GM19395 (cell line): Measurements from ENCODE around the gene LDLRAD4.
"Not testable (repeated sequence)": the region's sequence is repeated elsewhere in the genome, so short reads cannot be mapped to it uniquely, and the experiment has no call there.

Experiments used
- ATAC-seq: cut with Tn5 transposase; IDR thresholded peaks from one replicate; pipeline ENCODE4 v1.9.1; 2021; ENCODE audit warnings: mild to moderate bottlenecking, moderate library complexity; ENCODE audit not compliant: unreplicated experiment

The LDLRAD4 gene

GRCh38 chr18:13245481-13246000 lies 27.0 kb downstream of the LDLRAD4 start:
- no peak for ATAC-seq

- ATAC-seq = no peak
Measured at GRCh38 chr18:13246121-13246520, 27.6 kb downstream of the LDLRAD4 start.

GRCh38 chr18:13246591-13246990 lies 28.0 kb downstream of the LDLRAD4 start:
- ATAC-seq = no peak

GRCh38 chr18:13247506-13247905 lies 28.9 kb downstream of the LDLRAD4 start:
- no peak for ATAC-seq

- no peak for ATAC-seq
Measured at GRCh38 chr18:13252686-13253410, 34.3 kb downstream of the LDLRAD4 start.

- no peak for ATAC-seq
Measured at GRCh38 chr18:13253786-13254688, 35.5 kb downstream of the LDLRAD4 start.

- no peak for ATAC-seq
Measured at GRCh38 chr18:13254971-13255927, 36.7 kb downstream of the LDLRAD4 start.

- no peak for ATAC-seq
Measured at GRCh38 chr18:13256444-13257305, 38.1 kb downstream of the LDLRAD4 start.

GRCh38 chr18:13257361-13257980 lies 38.9 kb downstream of the LDLRAD4 start:
- ATAC-seq = no peak

GRCh38 chr18:13258921-13259320 lies 40.4 kb downstream of the LDLRAD4 start:
- ATAC-seq = no peak

- ATAC-seq = no peak
Measured at GRCh38 chr18:13259701-13260100, 41.1 kb downstream of the LDLRAD4 start.

GRCh38 chr18:13260197-13260934 lies 41.8 kb downstream of the LDLRAD4 start:
- no peak for ATAC-seq

GRCh38 chr18:13260935-13261640 lies 42.5 kb downstream of the LDLRAD4 start:
- no peak for ATAC-seq

GRCh38 chr18:13261661-13262357 lies 43.2 kb downstream of the LDLRAD4 start:
- no peak for ATAC-seq

GRCh38 chr18:13262358-13262680 lies 43.8 kb downstream of the LDLRAD4 start:
- not testable (repeated sequence) for ATAC-seq

- ATAC-seq = no peak
Measured at GRCh38 chr18:13262839-13263691, 44.5 kb downstream of the LDLRAD4 start.
